Ascending aorta (tissue), 2 donors: ENCODE results near the gene DGKD. TPM values are rescaled to one million over a fixed set of nuclear protein-coding genes. Genes with fewer than 3 reads are reported as not detected.

Source experiments
- DNase-seq, 2 donors: peaks; one replicate each; pipeline ENCODE4 v3.0.0-alpha.2; 2019; ENCODE audit warnings: low spot score in 2 of 2
- H3K27ac ChIP-seq, 2 donors: fragments of 200-600 bp; sonication (generic); one replicate each; pipeline ENCODE4 v1.5.1; 2016 to 2017; ENCODE audit warnings: mild to moderate bottlenecking in 1 of 2
- H3K27me3 ChIP-seq: fragments of 200-600 bp; sonication (generic); one replicate; pipeline ENCODE4 v1.5.1; 2017
- H3K36me3 ChIP-seq, 2 donors: fragments of 200-600 bp; sonication (generic); one replicate each; pipeline ENCODE4 v1.5.1; 2016
- H3K4me1 ChIP-seq, 2 donors: fragments of 200-600 bp; sonication (generic); one replicate each; pipeline ENCODE4 v1.5.1; 2016 to 2017; ENCODE audit warnings: mild to moderate bottlenecking in 1 of 2
- H3K4me3 ChIP-seq, 2 donors: fragments of 200-600 bp; sonication (generic); one replicate each; pipeline ENCODE4 v1.5.1; 2016 to 2017; ENCODE audit warnings: mild to moderate bottlenecking in 1 of 2
- H3K9me3 ChIP-seq, 2 donors: fragments of 200-600 bp; sonication (generic); one replicate each; pipeline ENCODE4 v1.5.1; 2016
- intact Hi-C: fragments of 100-400 bp; cut with DNase I; formaldehyde crosslinking; loops from one replicate; pipeline ENCODE4 v1.15.1; 2023
- total RNA-seq: library from RNA; depleted of rRNA; stranded (reverse); fragments of >200 nt; gene quantifications from one replicate; pipeline ENCODE4 v1.1.0, GENCODE V29; 2016
- TF ChIP-seq, protein P1 (sequence below), 3 experiments: fragments of 200-600 bp in 2 of 3; fragments of 450-650 bp in 1 of 3; sonication (generic) in 2 of 3; IDR thresholded peaks; one replicate each; pipeline ENCODE4 v1.5.1; 2016 to 2019; ENCODE audit warnings: antibody characterized with exemption in 3 of 3, mild to moderate bottlenecking in 1 of 3, moderate library complexity in 1 of 3

DGKD gene
- total RNA-seq, 1 donor from 2014 or later = 28.3 TPM

DNA sequence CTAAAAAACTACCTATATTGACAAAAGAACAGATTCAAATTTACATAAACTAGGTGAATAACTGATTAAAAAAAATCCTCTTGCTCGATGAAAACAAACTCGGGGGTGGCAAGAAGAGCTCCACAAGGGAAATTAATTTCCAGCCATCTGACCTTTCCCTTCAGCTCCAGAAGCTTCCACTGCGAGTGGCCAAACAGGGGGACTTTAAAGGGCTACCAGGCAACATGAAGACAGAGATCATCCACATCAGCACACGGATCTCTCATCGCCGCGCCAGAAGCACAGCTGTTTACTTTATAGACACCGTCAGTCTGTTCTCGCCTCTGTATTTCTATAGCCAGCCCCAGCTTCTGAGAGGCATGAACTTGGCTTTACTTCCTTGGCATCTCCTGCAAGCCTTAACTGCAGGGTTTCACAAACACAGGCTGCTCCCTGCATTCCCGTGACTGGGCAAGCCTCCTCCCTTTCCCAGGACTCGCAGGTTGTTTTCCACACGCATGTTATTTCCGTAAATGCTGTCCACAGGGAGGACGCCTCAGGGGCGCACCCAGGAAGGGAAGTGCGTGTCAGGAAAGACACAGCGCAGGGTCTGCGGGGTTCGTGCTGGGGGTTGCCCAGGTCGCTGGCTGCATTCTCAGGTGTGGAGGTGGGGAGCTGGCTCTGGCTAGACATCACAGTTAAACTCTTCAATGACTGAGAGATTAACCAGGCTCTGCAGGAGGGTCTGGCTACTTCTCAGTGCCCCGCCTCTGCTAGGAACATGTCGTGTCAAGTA, 127.3 kb downstream of the DGKD start:
- Histone ChIP-seq H3K9me3 (no peaks in the 10 kb centered on the region), H3K27ac (peak overlapping the region; percentile 17 to 45), H3K4me1 (peaks cover 5 to 41% of the 10 kb centered on the region in 2 donors), H3K4me3 (no peak overlapping the region), H3K27me3 (no peaks in the 10 kb centered on the region), H3K36me3 (peaks cover 28 to 43% of the 10 kb centered on the region in 2 donors)
- intact Hi-C loops = loop anchor here (10.0 kb wide), 1 partner anchor 67 kb away; no protein-coding TSS in a partner anchor
- no peak for DNase-seq
- TF ChIP-seq, protein P1, sequence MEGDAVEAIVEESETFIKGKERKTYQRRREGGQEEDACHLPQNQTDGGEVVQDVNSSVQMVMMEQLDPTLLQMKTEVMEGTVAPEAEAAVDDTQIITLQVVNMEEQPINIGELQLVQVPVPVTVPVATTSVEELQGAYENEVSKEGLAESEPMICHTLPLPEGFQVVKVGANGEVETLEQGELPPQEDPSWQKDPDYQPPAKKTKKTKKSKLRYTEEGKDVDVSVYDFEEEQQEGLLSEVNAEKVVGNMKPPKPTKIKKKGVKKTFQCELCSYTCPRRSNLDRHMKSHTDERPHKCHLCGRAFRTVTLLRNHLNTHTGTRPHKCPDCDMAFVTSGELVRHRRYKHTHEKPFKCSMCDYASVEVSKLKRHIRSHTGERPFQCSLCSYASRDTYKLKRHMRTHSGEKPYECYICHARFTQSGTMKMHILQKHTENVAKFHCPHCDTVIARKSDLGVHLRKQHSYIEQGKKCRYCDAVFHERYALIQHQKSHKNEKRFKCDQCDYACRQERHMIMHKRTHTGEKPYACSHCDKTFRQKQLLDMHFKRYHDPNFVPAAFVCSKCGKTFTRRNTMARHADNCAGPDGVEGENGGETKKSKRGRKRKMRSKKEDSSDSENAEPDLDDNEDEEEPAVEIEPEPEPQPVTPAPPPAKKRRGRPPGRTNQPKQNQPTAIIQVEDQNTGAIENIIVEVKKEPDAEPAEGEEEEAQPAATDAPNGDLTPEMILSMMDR (IDR thresholded peaks at IDR 0.05) = no peak

- Histone ChIP-seq H3K4me3 (no peak overlapping the region), H3K9me3 (no peaks in the 10 kb centered on the region), H3K27me3 (no peaks in the 10 kb centered on the region), H3K36me3 (peaks cover 18 to 33% of the 10 kb centered on the region in 2 donors), H3K27ac (peak overlapping the region in 1 of 2 donors; percentile 45), H3K4me1 (peaks cover 7 to 45% of the 10 kb centered on the region in 2 donors)
- intact Hi-C loops = loop anchor here (10.0 kb wide), 1 partner anchor 68 kb away; no protein-coding TSS in a partner anchor
- TF ChIP-seq, protein P1 (IDR thresholded peaks at IDR 0.05) = no peak
- no peak for DNase-seq
These were observed 128.3 kb downstream of the DGKD start for GRCh38 chr2:233482616-233483015.

DNA sequence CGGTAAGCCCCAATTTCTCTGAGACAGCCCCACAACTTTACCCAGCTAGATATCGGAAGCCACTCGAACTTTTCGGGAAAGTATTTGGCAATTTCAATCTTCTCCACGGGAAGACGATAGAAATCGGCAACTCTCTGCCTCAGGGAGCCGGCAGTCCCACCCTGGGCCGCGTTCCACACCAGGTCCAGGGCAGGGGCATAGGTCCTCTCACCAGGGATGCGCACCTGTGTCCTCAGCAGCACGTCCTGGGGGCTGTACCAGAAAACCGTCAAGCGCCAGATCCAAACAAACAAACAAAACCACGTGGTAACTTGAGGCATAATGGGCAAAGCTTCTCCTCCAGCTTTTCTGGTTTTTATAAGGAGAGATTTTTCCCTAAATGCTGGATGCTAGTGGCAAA, 131.4 kb downstream of the DGKD start:
- H3K27ac ChIP-seq = peak overlapping the region; percentile 64 to 82
- TF ChIP-seq, protein P1 (IDR thresholded peaks at IDR 0.05) = no peak
- peaks cover 2 to 16% of the 10 kb centered on the region in 2 donors for H3K36me3 ChIP-seq
- H3K27me3 ChIP-seq = no peaks in the 10 kb centered on the region
- H3K4me3 ChIP-seq = no peak overlapping the region
- DNase-seq = no peak
- peaks cover 7 to 54% of the 10 kb centered on the region in 2 donors for H3K4me1 ChIP-seq
- no peaks in the 10 kb centered on the region for H3K9me3 ChIP-seq
- intact Hi-C loops = loop anchor here (5.0 to 10.0 kb wide), 3 partner anchors 43 to 82 kb away; partner anchors contain the start of gene USP40

- peaks cover 0 to 21% of the 10 kb centered on the region in 2 donors for H3K36me3 ChIP-seq
- intact Hi-C loops = loop anchor here (5.0 to 10.0 kb wide), 3 partner anchors 44 to 81 kb away; partner anchors contain the start of gene USP40
These were observed 132.1 kb downstream of the DGKD start for GRCh38 chr2:233486357-233486756.

GRCh38 chr2:233486778-233487552, 132.7 kb downstream of the DGKD start:
- intact Hi-C loops = loop anchor here (5.0 to 10.0 kb wide), 3 partner anchors 45 to 80 kb away; partner anchors contain the start of gene USP40
- Histone ChIP-seq H3K36me3 (peaks cover 0 to 27% of the 10 kb centered on the region in 2 donors), H3K27me3 (no peaks in the 10 kb centered on the region), H3K27ac (peak overlapping the region; percentile 82 to 86), H3K4me3 (no peak overlapping the region), H3K4me1 (peaks cover 7 to 43% of the 10 kb centered on the region in 2 donors), H3K9me3 (no peaks in the 10 kb centered on the region)
- DNase-seq = no peak
- TF ChIP-seq, protein P1 (IDR thresholded peaks at IDR 0.05) = no peak

More at GRCh38 chr2:233486357-233486756, 132.1 kb downstream of the DGKD start:
- Histone ChIP-seq H3K27me3 (no peaks in the 10 kb centered on the region), H3K27ac (peak overlapping the region; percentile 64 to 82), H3K4me1 (peaks cover 7 to 49% of the 10 kb centered on the region in 2 donors), H3K4me3 (no peak overlapping the region), H3K9me3 (no peaks in the 10 kb centered on the region)
- no peak for DNase-seq
- TF ChIP-seq, protein P1 (IDR thresholded peaks at IDR 0.05) = no peak
